RWPE2 (cell line): Measurements from ENCODE around the gene MYADM.

Experiments used
- ATAC-seq: fragments of 200-7000 bp; cut with Tn5 transposase; 3 replicates; pipeline ENCODE4 v1.9.1; 2021; ENCODE audit warnings: low read depth
- DNase-seq: peaks from one replicate; pipeline ENCODE4 v3.0.0-alpha.2; 2020; ENCODE audit warnings: low spot score
- H3K27ac ChIP-seq: fragments of 450-650 bp; 2 replicates; pipeline ENCODE4 v1.5.1; 2017; ENCODE audit warnings: mild to moderate bottlenecking; ENCODE audit not compliant: poor library complexity, severe bottlenecking
- H3K27me3 ChIP-seq: fragments of 250-450 bp; sonication (Bioruptor Pico); 2 replicates; pipeline ENCODE4 v1.5.1; 2021; ENCODE audit warnings: mild to moderate bottlenecking, moderate library complexity; ENCODE audit not compliant: insufficient read depth, poor library complexity, severe bottlenecking
- H3K36me3 ChIP-seq: fragments of 250-450 bp; sonication (Bioruptor Pico); 2 replicates; pipeline ENCODE4 v1.5.1; 2020; ENCODE audit warnings: low read depth, mild to moderate bottlenecking, moderate library complexity
- H3K4me1 ChIP-seq: fragments of 250-450 bp; sonication (Bioruptor Pico); 2 replicates; pipeline ENCODE4 v1.5.1; 2021; ENCODE audit warnings: mild to moderate bottlenecking, moderate library complexity; ENCODE audit not compliant: insufficient read depth, poor library complexity, severe bottlenecking
- H3K4me3 ChIP-seq: fragments of 250-450 bp; sonication (Bioruptor Pico); 2 replicates; pipeline ENCODE4 v1.5.1; 2021; ENCODE audit warnings: mild to moderate bottlenecking, moderate library complexity; ENCODE audit not compliant: severe bottlenecking
- H3K9me3 ChIP-seq: fragments of 250-450 bp; sonication (Bioruptor Pico); 2 replicates; pipeline ENCODE4 v1.5.1; 2021; ENCODE audit warnings: mild to moderate bottlenecking, moderate library complexity; ENCODE audit not compliant: severe bottlenecking
- CTCF ChIP-seq: fragments of 450-650 bp; IDR thresholded peaks from one replicate; pipeline ENCODE4 v1.5.1; 2017; ENCODE audit warnings: mild to moderate bottlenecking, moderate library complexity; ENCODE audit not compliant: poor library complexity, severe bottlenecking

MYADM gene

GRCh38 chr19:53873773-53874605 is 6.3 kb downstream of the MYADM start:
- Histone ChIP-seq H3K9me3 (no peaks in the 10 kb centered on the region), H3K36me3 (peaks cover 37% of the 10 kb centered on the region), H3K27ac (no peak overlapping the region), H3K4me3 (no peak overlapping the region), H3K27me3 (no peaks in the 10 kb centered on the region), H3K4me1 (no peaks in the 10 kb centered on the region)
- DNase-seq (no peak), ATAC-seq (no peak)
- TF ChIP-seq CTCF: no peak

- Histone ChIP-seq H3K27me3 (no peaks in the 10 kb centered on the region), H3K4me3 (no peak overlapping the region), H3K9me3 (no peaks in the 10 kb centered on the region), H3K4me1 (no peaks in the 10 kb centered on the region), H3K36me3 (peaks cover 37% of the 10 kb centered on the region), H3K27ac (no peak overlapping the region)
- TF ChIP-seq CTCF: no peak
- DNase-seq (no peak), ATAC-seq (no peak)
These were observed 6.9 kb downstream of the MYADM start for GRCh38 chr19:53874606-53874990.

- H3K4me3 ChIP-seq: no peak overlapping the region
- no peak for TF ChIP-seq CTCF
- ATAC-seq: no peak
- DNase-seq: no peak
- no peaks in the 10 kb centered on the region for H3K27me3 ChIP-seq
- H3K9me3 ChIP-seq: no peaks in the 10 kb centered on the region
- H3K36me3 ChIP-seq: peaks cover 33% of the 10 kb centered on the region
- H3K27ac ChIP-seq: no peak overlapping the region
- no peaks in the 10 kb centered on the region for H3K4me1 ChIP-seq
These were observed 8.1 kb downstream of the MYADM start for GRCh38 chr19:53875602-53876325.

- TF ChIP-seq CTCF: no peak
- ATAC-seq (no peak), DNase-seq (no peak)
- Histone ChIP-seq H3K36me3 (peaks cover 23% of the 10 kb centered on the region), H3K4me1 (no peaks in the 10 kb centered on the region), H3K27ac (no peak overlapping the region), H3K9me3 (no peaks in the 10 kb centered on the region), H3K27me3 (peaks cover 5% of the 10 kb centered on the region), H3K4me3 (no peak overlapping the region)
These were observed 9.1 kb downstream of the MYADM start for GRCh38 chr19:53876651-53877224.
